ENCODE data around the gene WDR7.

WDR7 gene

DNA sequence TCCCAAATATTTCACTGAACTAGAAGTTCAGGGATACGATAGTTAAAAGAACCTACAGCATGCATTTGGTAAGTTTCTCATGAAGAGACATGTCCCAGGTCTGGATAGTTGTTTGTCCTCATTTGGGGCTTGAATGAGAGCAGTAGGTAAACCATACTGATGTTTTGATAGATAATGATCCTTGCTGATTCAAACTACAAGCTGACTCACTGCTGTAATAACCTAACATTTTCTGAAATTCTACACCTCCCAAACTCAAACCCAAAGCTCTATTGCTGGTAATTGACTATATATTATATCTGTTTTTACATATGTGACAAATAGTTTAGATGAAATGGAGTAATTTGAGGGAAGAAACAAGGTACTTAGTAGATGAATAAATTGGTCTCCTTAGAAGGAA lies 341.6 kb downstream of the WDR7 start:
- peak in 1 of 2 experiments; percentile 3 for DNase-seq (ENCODE audit: low read depth in 2 of 2)

DNA sequence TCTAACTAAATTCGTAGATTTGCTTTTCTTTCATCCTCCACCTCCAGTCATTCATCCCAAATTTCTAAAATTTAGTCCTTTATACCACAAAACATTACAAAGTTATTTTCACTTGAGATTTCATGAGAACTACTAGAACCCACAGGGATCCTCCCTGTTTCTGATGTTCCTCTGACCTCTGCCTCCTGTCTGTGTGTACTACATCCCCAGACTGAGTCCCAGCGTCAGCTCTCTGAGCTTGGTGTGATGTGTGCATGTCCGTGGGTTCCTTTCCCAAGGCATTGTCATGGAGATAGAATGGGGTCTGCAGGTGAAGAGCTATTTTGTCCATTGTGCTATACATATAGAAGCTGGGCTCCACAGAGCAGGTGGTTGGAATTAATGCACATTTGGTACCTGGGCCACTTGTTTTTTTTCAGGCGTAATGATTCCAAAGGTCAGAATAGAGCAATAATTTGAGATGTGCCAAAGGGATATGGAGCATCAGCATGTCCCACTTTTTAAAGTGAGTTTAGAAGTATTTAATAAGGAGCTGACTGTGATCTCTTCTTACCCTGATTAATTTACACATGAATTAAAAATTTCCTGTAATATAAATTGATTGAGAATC lies 344.5 kb downstream of the WDR7 start:
- no peak for DNase-seq (ENCODE audit: low read depth in 2 of 2)

DNA sequence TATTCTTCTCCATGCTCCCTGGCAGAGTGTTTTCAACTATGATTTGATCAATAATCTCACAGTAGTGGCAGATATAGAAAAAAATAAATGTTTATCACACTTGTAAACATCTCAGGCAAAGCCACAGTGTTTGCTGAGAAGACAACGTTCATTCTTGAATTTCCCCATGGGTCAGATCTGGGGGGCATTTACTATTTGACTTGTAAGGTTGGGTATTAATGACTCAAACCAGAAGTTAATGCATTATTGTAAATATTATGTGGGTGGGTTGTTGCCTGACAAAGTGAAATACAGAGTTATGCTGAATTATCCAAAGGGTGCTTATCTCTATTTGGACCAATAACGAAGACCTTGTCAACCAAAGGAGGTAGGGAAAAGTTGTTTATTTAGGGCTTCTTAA lies 346.0 kb downstream of the WDR7 start:
- DNase-seq (ENCODE audit: low read depth in 2 of 2) = no peak

DNA sequence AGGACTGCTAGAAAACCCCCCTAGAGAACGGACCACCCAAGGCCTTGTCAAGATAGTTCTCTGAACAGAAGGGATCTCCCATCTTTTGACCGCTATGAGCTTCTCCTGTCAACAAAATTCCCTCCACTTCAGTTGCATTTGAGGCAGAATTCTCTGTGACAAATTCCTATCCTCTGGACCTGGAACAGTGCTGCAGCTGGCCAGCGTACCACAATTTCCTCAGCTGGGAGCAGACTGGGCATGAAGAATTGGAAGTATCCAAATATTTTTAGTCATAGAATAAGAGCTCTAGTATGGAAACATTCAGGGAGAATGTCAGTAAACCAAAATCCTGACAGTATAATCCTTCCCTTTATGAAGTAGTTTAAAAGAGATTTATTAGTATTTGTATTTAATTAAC lies 348.7 kb downstream of the WDR7 start:
- no peak for DNase-seq (ENCODE audit: low read depth in 2 of 2)

DNA sequence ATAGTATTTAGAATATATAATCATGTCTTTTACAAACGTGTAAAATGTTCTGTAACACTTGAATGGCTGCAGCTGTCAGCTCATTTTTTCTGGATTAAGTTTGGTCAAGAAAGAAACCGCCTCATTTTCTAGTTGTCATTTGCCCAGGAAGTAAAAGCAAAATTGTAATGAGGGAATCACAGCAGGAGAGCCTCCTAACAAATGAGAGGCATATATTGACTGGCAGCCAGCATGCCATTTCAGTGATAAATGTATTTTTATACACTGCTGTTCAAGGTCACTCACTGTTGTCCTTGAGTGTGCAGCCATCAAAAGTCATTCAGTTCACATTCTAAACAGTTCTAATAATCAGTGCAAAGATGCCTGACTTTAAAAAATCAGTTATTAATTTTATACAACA lies 351.5 kb downstream of the WDR7 start:
- no peak for DNase-seq (ENCODE audit: low read depth in 2 of 2)

DNA sequence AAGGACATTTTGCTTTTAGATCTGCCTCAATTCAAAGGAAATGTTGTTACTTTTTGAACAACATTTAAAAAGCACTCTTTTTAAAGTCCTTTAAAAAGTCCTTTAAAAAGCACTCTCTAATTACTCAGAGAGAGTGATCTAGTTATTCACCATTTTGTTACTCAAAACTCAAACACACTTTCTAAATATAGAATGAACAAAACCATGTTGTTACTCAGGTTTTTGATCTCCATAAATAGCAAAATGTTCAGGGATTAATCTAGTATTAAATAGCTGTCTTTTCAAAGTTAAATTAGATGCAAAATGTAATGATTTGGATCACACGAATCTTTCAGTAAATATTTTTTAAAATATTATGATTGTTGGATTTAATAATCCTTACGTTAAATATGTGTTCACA lies 352.2 kb downstream of the WDR7 start:
- no peak for DNase-seq (ENCODE audit: low read depth in 2 of 2)

DNA sequence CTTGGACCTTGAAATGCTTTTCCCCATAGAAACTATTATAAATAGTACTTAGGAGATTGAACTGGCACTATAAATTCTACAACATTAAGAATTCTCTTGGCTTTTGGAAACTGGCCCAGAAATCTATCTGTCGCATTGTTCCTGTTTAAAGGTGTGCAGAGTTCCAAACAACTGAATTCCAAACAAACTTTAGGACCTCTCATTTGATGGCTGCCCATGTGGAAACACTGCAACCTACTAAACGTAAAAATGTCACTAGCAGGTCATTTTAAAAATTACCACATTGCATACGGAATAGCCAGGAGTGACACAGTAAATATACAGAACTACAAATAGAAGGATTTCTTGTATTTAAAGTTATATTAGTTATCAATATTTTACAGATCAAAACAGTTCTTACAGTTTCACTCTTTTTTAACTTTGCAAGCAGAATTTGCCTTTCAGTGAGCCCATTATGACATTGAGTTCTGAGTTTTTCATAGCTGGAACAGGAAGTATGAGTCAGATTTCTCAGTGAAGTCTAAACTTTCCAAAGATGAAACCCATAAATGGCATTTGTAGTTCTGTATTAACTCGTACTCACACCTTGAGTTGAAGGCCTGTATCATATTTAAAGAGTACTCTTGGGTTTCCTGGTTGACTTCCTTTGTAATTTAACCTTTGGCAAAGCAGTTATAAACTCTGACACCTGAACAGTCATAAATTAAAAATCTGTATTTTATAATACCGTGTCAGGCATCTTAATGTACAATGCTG lies 353.4 kb downstream of the WDR7 start:
- peak; percentile 12 to 22 for DNase-seq (ENCODE audit: low read depth in 2 of 2)

DNA sequence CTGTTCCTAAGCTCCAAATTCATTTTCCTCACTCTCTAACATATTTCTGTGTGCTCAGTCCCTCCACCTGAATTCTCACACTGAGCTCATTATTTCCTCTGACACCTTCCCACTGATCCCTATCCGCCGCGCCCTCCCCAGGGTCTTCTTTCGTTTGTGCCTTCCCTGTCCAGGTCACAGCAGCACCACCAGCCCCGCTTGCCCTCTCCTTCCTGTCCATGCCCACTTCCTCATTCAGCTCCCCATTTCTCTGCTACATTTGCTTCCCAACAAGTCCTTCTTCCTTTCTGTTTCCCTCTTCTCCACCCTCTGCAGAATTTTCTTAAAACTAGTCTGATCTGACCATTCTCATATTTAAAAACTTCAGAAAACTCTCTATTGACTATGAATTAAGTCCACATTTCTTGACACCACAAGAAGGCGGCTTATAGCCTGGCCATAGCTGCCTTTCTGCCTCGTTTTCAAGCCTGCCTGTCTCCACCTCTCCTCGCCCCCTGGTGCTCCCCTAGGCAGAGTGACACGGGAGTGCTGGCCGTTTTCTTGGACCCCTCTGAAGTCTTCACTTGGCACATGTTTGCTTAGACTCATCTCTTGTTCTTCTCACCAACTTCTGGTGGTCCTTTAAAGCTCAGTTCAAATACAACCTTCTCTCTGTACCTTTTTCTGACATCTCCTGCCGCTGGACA lies 357.0 kb downstream of the WDR7 start:
- DNase-seq (ENCODE audit: low read depth in 2 of 2) = no peak

DNA sequence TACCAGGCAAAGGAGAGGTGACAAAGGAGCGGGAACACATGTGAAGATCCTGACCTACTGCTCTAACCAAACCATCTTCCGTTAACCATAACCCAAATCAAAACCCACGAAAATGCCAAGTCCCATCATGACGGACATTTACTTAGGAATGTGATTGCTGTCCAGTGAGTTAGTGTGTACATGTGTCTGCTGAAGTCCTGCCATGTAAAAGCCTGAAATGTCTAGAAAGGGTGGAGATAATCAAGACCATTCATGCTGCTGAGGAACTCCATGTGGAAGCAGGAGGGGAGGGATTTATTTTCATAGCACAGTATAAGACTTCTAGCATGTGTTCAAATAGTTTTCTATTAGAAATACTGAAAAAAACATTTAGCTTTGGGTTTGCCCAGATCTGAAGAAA lies 358.7 kb downstream of the WDR7 start:
- DNase-seq (ENCODE audit: low read depth in 2 of 2) = no peak

DNA sequence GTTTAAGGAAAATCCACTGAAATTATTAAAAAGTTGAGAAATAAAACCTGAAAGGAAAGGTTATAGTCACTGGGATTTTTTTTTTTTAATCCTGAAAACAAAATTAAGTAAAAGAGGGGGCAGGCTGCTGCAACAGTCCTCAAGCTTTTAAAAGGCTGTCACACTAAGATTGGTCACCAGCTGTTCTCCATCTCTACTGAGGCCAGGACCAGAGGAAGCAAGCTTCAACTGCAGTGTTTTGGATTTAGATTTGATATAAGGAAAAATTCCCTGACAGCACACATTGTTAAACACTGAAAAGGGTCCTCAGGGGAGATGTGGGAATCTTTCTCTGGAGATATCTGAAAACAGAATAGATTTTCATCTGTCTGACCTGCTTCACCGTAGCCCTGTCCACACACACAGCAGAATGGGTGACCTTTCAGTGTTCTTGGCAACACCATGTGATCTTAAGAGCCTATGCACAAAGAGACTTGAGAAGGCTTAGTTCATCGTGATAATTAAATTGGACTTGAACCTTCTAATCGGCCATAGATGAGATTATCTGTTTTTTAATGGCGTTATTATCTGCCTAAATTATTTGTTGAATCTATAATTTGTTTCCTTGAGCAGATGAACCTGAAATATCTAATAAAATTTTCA lies 363.7 kb downstream of the WDR7 start:
- no peak for DNase-seq (ENCODE audit: low read depth in 2 of 2)

DNA sequence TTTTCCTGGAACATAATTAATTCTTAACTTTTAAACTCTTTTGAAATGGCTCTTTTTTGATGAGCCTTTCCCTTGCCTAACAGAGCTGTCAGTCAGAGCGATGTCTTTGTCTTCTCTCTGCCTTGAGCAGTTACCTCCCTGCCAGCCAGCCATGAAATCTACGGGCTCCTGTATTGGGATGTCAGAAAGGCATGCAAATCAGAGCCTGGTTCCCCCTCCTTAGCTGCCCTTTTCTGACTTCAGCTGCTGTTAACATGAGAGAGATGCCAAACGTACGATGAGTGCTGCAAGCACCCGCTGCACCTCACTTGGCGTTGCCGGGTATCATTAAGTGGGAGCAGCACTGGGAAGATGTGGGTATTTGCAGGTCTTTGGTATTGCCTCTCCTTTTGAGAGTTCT lies 364.3 kb downstream of the WDR7 start:
- DNase-seq (ENCODE audit: low read depth in 2 of 2) = no peak

DNA sequence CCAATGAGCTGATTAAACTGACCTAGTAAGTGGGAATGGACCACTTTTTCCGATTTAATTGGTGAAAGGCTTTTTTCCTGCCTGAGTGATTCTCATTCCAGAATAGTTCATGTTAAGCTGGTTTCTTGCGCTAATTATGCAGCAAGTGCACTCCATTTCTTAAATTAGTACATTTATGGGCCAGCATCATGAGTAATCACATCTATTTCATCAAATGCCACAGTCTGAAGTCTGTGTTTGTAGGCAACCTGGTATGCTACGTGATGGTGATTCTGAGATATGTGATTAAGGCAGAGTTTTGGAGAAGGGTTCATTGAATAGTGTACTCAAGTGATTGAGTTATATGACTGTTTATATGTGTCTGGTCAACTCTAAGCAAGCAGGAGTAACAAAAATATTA lies 367.7 kb downstream of the WDR7 start:
- no peak for DNase-seq (ENCODE audit: low read depth in 2 of 2)

DNA sequence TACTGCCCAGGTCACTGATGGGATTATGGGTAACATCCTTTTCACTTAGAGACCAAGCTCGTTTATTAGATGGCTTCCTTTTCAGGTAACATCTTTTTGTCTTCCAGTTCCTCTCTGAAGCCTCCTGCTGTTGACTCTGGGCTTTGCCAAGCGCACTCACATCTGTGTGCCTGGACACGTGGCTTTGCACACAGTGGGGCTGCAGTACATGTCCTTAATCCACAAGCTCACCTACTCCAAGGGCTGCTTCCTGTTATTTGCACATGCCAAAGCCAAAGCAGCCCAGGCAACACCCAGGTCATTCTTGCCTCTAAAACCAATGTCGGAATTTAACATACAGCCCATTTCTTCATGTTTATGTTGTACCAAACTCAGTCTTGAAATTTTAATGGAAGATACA lies 371.6 kb downstream of the WDR7 start:
- DNase-seq (ENCODE audit: low read depth in 2 of 2) = no peak

DNA sequence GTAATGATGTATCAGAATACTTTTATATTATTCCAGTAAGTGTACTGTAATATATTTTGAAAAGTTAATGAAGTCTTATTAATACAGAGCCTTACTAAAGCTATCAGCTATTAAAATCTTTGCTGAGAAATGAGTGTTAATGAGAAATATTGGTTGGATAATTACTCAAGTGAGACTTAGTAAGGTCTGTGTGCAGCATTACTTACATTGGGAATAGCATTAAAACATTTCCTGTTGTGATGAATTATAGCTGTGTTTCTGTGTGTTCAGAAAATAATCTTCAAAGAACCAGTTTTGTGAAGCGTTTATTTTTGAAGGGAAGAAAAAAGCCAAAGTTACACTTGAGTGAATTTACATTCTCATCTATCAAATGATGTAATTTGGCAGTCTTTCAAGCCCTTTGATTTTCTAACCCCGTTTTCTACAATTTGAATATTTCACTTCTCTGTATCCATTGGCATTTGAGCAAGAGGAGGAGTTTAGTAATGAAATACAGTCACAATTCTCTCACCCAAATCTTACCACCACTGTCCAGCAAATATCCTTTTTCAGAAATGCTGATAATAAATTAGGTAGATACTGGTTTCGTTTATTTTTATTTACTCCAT lies 372.2 kb downstream of the WDR7 start:
- no peak for DNase-seq (ENCODE audit: low read depth in 2 of 2)

DNA sequence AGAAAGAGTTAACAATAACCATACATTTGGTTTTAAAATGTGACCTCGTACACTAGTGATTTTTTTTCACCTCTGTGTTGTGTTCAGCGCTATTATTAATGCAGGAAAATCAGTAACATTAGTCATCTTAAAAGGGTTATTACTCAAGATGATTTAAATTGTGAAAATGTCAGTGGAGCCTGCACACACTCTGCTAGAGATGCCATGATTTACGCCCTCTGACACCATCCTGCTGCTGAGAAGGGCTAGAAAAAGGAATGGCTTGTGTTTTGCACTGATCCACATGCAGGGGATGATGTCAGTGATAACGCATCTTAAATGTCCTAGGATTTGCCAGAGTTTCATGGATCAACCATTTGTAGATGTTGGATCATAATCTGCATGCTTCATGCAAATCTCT lies 374.4 kb downstream of the WDR7 start:
- peak; percentile 45 to 56 for DNase-seq (ENCODE audit: low read depth in 2 of 2)

DNA sequence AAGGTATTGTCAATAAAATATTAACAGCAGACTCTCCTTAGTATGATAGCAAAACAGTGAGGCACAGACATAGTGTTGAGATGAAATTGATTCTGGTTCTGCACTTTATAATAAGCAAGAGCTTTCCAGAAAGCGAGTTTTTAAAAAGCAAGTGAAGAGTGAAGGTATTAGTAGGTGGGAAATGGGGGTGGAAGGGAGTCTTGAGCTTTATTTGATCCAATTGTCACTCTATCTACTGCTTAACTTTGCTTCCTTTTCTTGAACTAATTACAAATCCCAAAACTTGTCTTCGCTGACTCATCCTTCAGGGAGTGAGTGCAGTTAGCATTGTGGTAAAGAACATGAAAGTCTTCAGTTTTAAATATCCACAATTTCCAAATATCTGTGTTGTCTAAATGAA lies 375.2 kb downstream of the WDR7 start:
- DNase-seq (ENCODE audit: low read depth in 2 of 2) = peak in 1 of 2 experiments; percentile 11

DNA sequence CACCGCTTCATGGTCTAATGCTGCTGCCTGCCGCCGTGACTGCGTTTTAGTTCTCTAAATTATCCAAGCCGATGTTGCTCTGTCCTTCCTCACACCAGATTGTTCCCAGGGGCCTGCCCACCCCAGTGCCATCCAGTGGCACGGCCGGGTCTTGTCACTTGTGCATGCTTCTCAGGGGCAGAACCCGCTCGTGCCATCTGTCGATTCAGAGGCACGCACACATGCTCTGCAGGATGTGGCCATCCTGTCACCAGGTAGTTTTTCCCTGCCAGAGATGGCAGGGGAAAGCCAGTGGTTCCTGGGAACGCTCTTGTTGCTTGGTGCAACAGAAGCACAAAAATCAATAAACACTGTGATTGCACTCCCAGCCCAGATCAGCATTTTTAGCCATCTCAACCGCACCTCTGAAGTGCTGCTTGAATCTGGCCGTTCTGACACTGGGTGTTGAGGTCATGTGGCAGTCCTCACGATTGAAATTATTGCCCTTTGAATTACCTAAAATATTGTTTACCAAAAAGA lies 376.1 kb downstream of the WDR7 start:
- no peak for DNase-seq (ENCODE audit: low read depth in 2 of 2)

DNA sequence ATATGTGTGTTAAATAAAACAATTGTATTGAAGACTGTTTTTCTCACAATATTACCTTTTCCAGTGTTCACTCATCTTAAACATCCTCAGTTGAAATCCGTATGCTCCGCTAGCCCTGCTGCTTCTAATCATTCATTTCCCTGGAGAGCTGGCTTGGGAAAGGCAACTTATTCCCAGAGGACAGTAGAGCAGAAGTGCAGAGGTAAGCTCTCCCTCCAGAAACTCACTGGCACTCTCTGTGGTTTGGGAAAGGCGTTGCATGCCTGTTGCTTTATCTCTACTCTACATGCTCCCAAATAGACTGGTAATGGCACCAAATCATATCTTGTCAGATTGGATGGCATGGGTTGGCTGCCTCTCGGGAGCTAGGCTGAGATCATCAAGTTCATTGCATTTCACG lies 378.6 kb downstream of the WDR7 start:
- DNase-seq (ENCODE audit: low read depth in 2 of 2) = no peak

DNA sequence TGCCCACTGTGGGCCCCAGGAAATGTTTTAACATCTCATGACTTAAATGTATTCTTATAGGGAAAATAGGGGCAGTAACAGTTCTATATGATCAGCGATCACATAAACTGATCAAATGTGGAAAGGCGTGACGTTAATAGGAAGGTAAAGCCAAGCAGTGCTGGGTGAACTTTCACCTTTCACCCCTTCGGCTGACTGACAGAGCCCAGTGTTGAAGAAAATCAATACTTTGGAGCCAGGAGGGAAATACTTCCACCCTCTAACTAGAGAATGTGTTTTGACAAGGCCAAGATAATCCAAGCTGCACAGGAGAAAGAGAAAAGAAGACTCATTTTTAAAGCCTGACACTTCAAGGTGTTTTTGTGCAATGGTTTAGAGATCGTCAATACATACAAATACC lies 379.3 kb downstream of the WDR7 start:
- DNase-seq (ENCODE audit: low read depth in 2 of 2) = no peak

DNA sequence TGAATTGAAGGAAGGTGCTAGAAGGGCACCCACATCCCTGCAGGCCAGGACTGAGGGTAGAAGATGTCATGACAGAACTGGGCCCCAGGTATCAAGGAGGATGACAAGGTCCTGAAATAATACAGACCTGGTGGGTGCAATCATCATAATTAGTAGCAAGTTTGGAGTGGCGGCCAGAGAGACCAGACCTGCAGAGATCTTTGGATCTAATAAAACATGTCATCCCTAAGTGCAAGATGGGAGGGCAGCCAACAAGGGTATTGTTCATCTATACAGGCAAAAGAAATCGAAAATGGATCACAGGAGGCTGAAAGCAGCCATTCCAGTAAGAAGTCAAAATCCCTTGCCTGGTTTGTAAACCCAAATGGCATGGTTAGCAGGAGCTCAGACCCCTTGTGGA lies 384.4 kb downstream of the WDR7 start:
- no peak for DNase-seq (ENCODE audit: low read depth in 2 of 2)

DNA sequence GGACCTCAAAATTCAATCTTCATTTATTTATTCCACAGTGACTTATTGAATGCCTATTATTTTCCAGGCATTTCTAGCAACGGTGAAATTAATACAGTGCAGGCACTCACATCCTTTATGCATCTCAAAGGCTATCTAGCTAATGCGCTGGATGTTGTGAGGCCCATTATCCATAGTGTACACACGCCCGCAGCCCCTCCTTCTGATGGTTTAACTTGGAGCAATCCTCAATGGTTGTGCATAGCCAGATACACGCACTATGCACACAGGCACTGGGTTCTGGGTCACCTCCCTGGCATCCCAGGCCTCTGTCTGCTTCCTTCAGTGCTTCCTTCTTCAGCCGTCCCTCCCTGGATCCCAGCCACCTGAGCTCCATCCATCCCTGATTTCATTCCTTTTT lies 387.2 kb downstream of the WDR7 start:
- no peak for DNase-seq (ENCODE audit: low read depth in 2 of 2)

DNA sequence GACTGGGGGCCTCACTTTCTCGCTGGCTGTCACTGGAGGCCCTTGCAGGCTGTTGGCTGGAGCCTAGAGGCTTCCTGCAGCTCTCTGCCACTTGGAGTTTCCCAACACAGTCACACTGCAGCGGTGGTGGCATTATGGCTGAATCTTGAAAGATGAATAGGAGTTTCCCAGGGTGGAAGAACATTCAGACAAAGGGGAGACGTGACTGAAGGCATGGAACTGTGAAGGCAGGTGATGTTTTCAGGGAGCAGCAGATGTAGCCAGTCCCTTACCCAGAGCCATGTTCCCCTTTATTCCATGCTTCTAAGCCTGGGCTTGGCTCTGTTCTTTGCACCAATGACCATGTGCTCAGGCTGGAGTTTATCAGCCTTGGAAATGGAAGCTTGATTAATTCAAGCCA lies 389.0 kb downstream of the WDR7 start:
- no peak for DNase-seq (ENCODE audit: low read depth in 2 of 2)

All from fibroblast of skin of left quadriceps (primary cell).